Neuronal stem cell (in vitro differentiated cells): ENCODE measurements around the gene ANO7.

Experiments
- DNase-seq: peaks from one replicate; pipeline ENCODE4 v3.0.0-alpha.2; 2013; ENCODE audit warnings: low spot score
- H2AFZ ChIP-seq: one replicate; pipeline ENCODE4 v1.6.1; 2013; ENCODE audit warnings: mild to moderate bottlenecking, low read length, inconsistent platforms
- H2AK5ac ChIP-seq: 2 replicates; pipeline ENCODE4 v1.6.1; 2013; ENCODE audit warnings: low read depth, mild to moderate bottlenecking, inconsistent platforms, low read length, moderate library complexity, mixed read lengths
- H2BK120ac ChIP-seq: 2 replicates; pipeline ENCODE4 v1.6.1; 2013; ENCODE audit warnings: low read depth, mild to moderate bottlenecking, inconsistent platforms, low read length, moderate library complexity, mixed read lengths
- H2BK12ac ChIP-seq: one replicate; pipeline ENCODE4 v1.6.1; 2013; ENCODE audit warnings: low read length, inconsistent platforms
- H2BK15ac ChIP-seq: 2 replicates; pipeline ENCODE4 v1.6.1; 2013; ENCODE audit warnings: mild to moderate bottlenecking, low read length, inconsistent platforms, mixed read lengths
- H2BK5ac ChIP-seq: one replicate; pipeline ENCODE4 v1.6.1; 2013; ENCODE audit warnings: inconsistent platforms, mild to moderate bottlenecking, low read length, moderate library complexity
- H3K14ac ChIP-seq: one replicate; pipeline ENCODE4 v1.6.1; 2013; ENCODE audit warnings: low read length, inconsistent platforms
- H3K18ac ChIP-seq: 2 replicates; pipeline ENCODE4 v1.6.1; 2013; ENCODE audit warnings: low read length, inconsistent platforms
- H3K23ac ChIP-seq: 2 replicates; pipeline ENCODE4 v1.6.1; 2013; ENCODE audit warnings: low read depth, mild to moderate bottlenecking, mixed read lengths, low read length, inconsistent platforms; ENCODE audit not compliant: poor library complexity
- H3K27ac ChIP-seq: replicated peaks from 3 replicates; pipeline ENCODE4 v1.5.1; 2013; ENCODE audit warnings: low read length, inconsistent platforms
- H3K27me3 ChIP-seq, 3 experiments: 2 replicates each; pipeline ENCODE4 v1.6.1; 2013; ENCODE audit warnings: low read length in 3 of 3, mild to moderate bottlenecking in 2 of 3, inconsistent platforms in 1 of 3, low read depth in 1 of 3, mixed read lengths in 1 of 3, moderate library complexity in 1 of 3; ENCODE audit not compliant: control insufficient read depth in 3 of 3, insufficient read depth in 3 of 3
- H3K36me3 ChIP-seq, 2 donors: replicated peaks in 1 of 2; 2 replicates each; pipeline ENCODE4 v1.6.1; 2013; ENCODE audit warnings: low read length in 2 of 2; ENCODE audit not compliant: control insufficient read depth in 2 of 2, insufficient read depth in 2 of 2
- H3K4ac ChIP-seq: 2 replicates; pipeline ENCODE4 v1.6.1; 2013; ENCODE audit warnings: inconsistent platforms, mild to moderate bottlenecking, low read length, moderate library complexity
- H3K4me1 ChIP-seq, 2 donors: 1 replicate in 1 of 2; 2 replicates in 1 of 2; pipeline ENCODE4 v1.6.1; 2013; ENCODE audit warnings: low read length in 2 of 2, low read depth in 1 of 2; ENCODE audit not compliant: control insufficient read depth in 2 of 2, insufficient read depth in 1 of 2
- H3K4me2 ChIP-seq: one replicate; pipeline ENCODE4 v1.6.1; 2013; ENCODE audit warnings: mild to moderate bottlenecking, low read length, inconsistent platforms; ENCODE audit not compliant: insufficient read depth, poor library complexity, severe bottlenecking
- H3K4me3 ChIP-seq, 2 donors: 2 replicates each; pipeline ENCODE4 v1.5.1; 2013; ENCODE audit warnings: low read length in 2 of 2, mild to moderate bottlenecking in 2 of 2, inconsistent platforms in 1 of 2, moderate library complexity in 1 of 2
- H3K79me1 ChIP-seq: one replicate; pipeline ENCODE4 v1.6.1; 2013; ENCODE audit warnings: low read depth, mild to moderate bottlenecking, inconsistent platforms, low read length, moderate library complexity
- H3K9ac ChIP-seq: one replicate; pipeline ENCODE4 v1.6.1; 2013; ENCODE audit warnings: mild to moderate bottlenecking, low read depth, low read length, inconsistent platforms; ENCODE audit not compliant: poor library complexity
- H3K9me3 ChIP-seq, 2 donors: replicated peaks in 1 of 2; 2 replicates each; pipeline versions ENCODE3 to v1.6.1; 2013; ENCODE audit warnings: low read length in 2 of 2, mild to moderate bottlenecking in 2 of 2, inconsistent platforms in 1 of 2, low read depth in 1 of 2, mixed read lengths in 1 of 2, moderate library complexity in 1 of 2; ENCODE audit not compliant: control insufficient read depth in 2 of 2, insufficient read depth in 1 of 2
- H4K8ac ChIP-seq: one replicate; pipeline ENCODE4 v1.6.1; 2013; ENCODE audit warnings: low read depth, mild to moderate bottlenecking, inconsistent platforms, low read length, moderate library complexity
- H4K91ac ChIP-seq: one replicate; pipeline ENCODE4 v1.6.1; 2013; ENCODE audit warnings: low read length, low read depth, mild to moderate bottlenecking, inconsistent platforms; ENCODE audit not compliant: poor library complexity
- WGBS, 2 donors: extraction: QIAGEN DNeasy Blood & Tissue Kit; methylation state at CpG; one replicate each; pipeline ENCODE4 v1.1.7; 2013; ENCODE audit warnings: missing lambda C conversion rate in 2 of 2, mixed read lengths in 1 of 2; ENCODE audit not compliant: insufficient read length in 2 of 2, insufficient replicate concordance in 1 of 2; ENCODE audit errors: extremely low coverage in 2 of 2; 5-methylcytosine and 5-hydroxymethylcytosine counted together

ANO7 gene

DNA sequence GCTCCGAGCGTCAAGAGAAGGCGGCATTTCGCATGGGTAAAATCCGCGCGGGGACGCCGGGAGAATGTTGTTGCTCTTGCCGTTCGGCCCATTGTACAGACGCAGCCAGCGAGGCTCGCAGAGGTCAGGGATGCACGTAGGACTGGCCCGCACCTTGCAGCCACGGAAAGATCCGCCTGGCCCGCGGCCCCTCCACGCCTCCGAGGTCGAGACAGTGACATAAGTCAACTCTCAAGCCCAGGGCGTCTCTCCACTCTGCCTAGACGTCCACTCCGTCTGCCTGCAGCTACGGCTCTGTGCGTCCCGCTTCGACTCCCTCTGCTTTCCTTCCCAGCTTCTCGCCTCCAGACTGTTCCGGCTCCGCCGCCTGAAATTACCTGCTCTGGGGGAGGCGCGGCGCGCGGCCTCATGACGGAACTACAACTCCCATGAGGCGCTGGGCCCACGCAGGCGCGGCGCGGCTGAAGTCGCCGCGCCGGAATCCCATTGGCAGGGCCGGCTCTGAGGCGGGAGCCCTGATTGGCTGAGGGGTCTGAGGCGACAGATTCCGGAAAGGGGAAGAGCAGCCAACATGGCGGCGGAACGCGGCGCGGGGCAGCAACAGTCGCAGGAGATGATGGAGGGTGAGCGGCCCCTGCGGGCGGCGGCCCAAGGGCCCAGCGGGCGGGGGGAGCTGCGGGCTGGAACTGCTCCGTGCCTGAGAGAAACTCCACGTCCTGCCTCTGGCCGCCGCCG lies 38.4 kb upstream of the ANO7 start, which contains the start of gene PPP1R7:
TSS of gene PPP1R7 (plus strand) at position 543 of the 735 bp plus-strand sequence. CDS start at position 572, 29 bp downstream.
- H3K4me2 ChIP-seq, result peak within 1 kb of the TSS; percentile 100
- DNase-seq, result peak; percentile 95
- peaks cover 2 to 24% of the 10 kb centered on the region in 2 donors for H3K36me3 ChIP-seq
- H3K14ac ChIP-seq, result no peak within 1 kb of the TSS
- peaks cover 12 to 16% of the 10 kb centered on the region in 2 donors for H3K4me1 ChIP-seq
- H2BK120ac ChIP-seq, result no peak within 1 kb of the TSS
- no CpG with 5 or more reads among the region's 73 CpGs for WGBS, 2 donors
- peaks cover 3% of the 10 kb centered on the region for H3K79me1 ChIP-seq
- H4K91ac ChIP-seq, result no peak within 1 kb of the TSS
- peak within 1 kb of the TSS; percentile 86 for H4K8ac ChIP-seq
- peak within 1 kb of the TSS; percentile 95 for H3K9ac ChIP-seq
- peak within 1 kb of the TSS; percentile 43 for H3K27ac ChIP-seq
- H3K4ac ChIP-seq, result peak within 1 kb of the TSS; percentile 11
- peak within 1 kb of the TSS; percentile 85 for H3K18ac ChIP-seq
- H2AK5ac ChIP-seq, result peak within 1 kb of the TSS; percentile 56
- peak within 1 kb of the TSS; percentile 86 to 94 for H3K4me3 ChIP-seq
- no peaks in the 10 kb centered on the region for H3K9me3 ChIP-seq
- peak within 1 kb of the TSS; percentile 53 for H2BK5ac ChIP-seq
- peaks cover 0 to 6% (median 0%) of the 10 kb centered on the region in 3 experiments for H3K27me3 ChIP-seq
- H2BK12ac ChIP-seq, result peak within 1 kb of the TSS; percentile 84
- peak within 1 kb of the TSS; percentile 99 for H2AFZ ChIP-seq
- peak within 1 kb of the TSS; percentile 98 for H3K23ac ChIP-seq
- H2BK15ac ChIP-seq, result no peak within 1 kb of the TSS

GRCh38 chr2:241150660-241151530 lies 37.6 kb upstream of the ANO7 start:
- Histone ChIP-seq H4K8ac (peak overlapping the region; percentile 86), H3K36me3 (peaks cover 2 to 29% of the 10 kb centered on the region in 2 donors), H3K23ac (peak overlapping the region; percentile 89), H2AK5ac (peak overlapping the region; percentile 56), H3K14ac (no peak overlapping the region), H3K18ac (peak overlapping the region; percentile 57), H3K4me1 (peaks cover 12 to 16% of the 10 kb centered on the region in 2 donors), H3K4me3 (peak overlapping the region; percentile 86 to 92), H2BK12ac (no peak overlapping the region), H2BK15ac (no peak overlapping the region), H4K91ac (no peak overlapping the region), H2AFZ (peak overlapping the region; percentile 99), H3K9me3 (no peaks in the 10 kb centered on the region), H3K4ac (no peak overlapping the region), H3K79me1 (peaks cover 3% of the 10 kb centered on the region), H3K9ac (peak overlapping the region; percentile 88), H2BK5ac (peak overlapping the region; percentile 53), H3K27me3 (peaks cover 0 to 6% (median 0%) of the 10 kb centered on the region in 3 experiments), H3K27ac (peak overlapping the region; percentile 43), H3K4me2 (peak overlapping the region; percentile 96), H2BK120ac (no peak overlapping the region)
- no CpG with 5 or more reads among the region's 37 CpGs for WGBS, 2 donors
- DNase-seq, result no peak

GRCh38 chr2:241151934-241152660 lies 36.4 kb upstream of the ANO7 start:
- Histone ChIP-seq H2AK5ac (no peak overlapping the region), H4K91ac (no peak overlapping the region), H2BK120ac (no peak overlapping the region), H3K79me1 (peaks cover 3% of the 10 kb centered on the region), H3K4me1 (peaks cover 12 to 16% of the 10 kb centered on the region in 2 donors), H3K27me3 (peaks cover 0 to 6% (median 0%) of the 10 kb centered on the region in 3 experiments), H3K14ac (no peak overlapping the region), H2AFZ (no peak overlapping the region), H2BK15ac (no peak overlapping the region), H3K4me3 (peak overlapping the region in 1 of 2 donors; percentile 25), H2BK12ac (no peak overlapping the region), H2BK5ac (no peak overlapping the region), H3K4me2 (no peak overlapping the region), H3K36me3 (peaks cover 5 to 35% of the 10 kb centered on the region in 2 donors), H3K27ac (no peak overlapping the region), H3K4ac (no peak overlapping the region), H3K18ac (no peak overlapping the region), H4K8ac (no peak overlapping the region), H3K9ac (no peak overlapping the region), H3K23ac (no peak overlapping the region), H3K9me3 (no peaks in the 10 kb centered on the region)
- WGBS, 2 donors, result no CpG with 5 or more reads among the region's 8 CpGs
- DNase-seq, result no peak
